Keratinocyte (primary cell): Measurements from ENCODE around the gene SORBS2. TPM values are rescaled to one million over a fixed set of nuclear protein-coding genes. Genes with fewer than 3 reads are reported as not detected.

ENCODE experiments used
- DNase-seq: peaks from one replicate; pipeline ENCODE4 v3.0.0-alpha.2; 2011; ENCODE audit warnings: low read depth, missing footprints, low spot score
- FAIRE-seq: peaks from 2 replicates; lab custom pipeline; 2011; peaks lifted over from hg19 to GRCh38; lab: Jason Lieb, UNC
- H2AFZ ChIP-seq: 2 replicates; pipeline ENCODE4 v1.6.0; 2012; ENCODE audit warnings: low read length, control low read depth, inconsistent platforms; ENCODE audit not compliant: control insufficient read depth
- H3K27ac ChIP-seq: 2 replicates; pipeline ENCODE4 v1.5.1; 2011; ENCODE audit warnings: low read length; ENCODE audit not compliant: control insufficient read depth, insufficient read depth
- H3K27me3 ChIP-seq: 3 replicates; pipeline ENCODE4 v1.6.0; 2011; ENCODE audit warnings: low read length; ENCODE audit not compliant: control insufficient read depth, insufficient read depth; ENCODE audit errors: extremely low read depth
- H3K36me3 ChIP-seq, 2 experiments: 2 replicates in 1 of 2; 3 replicates in 1 of 2; pipeline ENCODE4 v1.5.1; 2011; ENCODE audit warnings: low read length in 2 of 2, mild to moderate bottlenecking in 1 of 2; ENCODE audit not compliant: control insufficient read depth in 2 of 2, insufficient read depth in 2 of 2; ENCODE audit errors: extremely low read depth in 1 of 2
- H3K4me1 ChIP-seq: 3 replicates; pipeline ENCODE4 v1.5.1; 2011; ENCODE audit warnings: low read length; ENCODE audit not compliant: control insufficient read depth, insufficient read depth; ENCODE audit errors: extremely low read depth
- H3K4me2 ChIP-seq: 3 replicates; pipeline ENCODE4 v1.6.0; 2011; ENCODE audit warnings: low read depth, low read length; ENCODE audit not compliant: control insufficient read depth, insufficient read depth; ENCODE audit errors: extremely low read depth
- H3K4me3 ChIP-seq, 3 experiments: fragments of 200-600 bp in 1 of 3; sonication (generic) in 1 of 3; 2 replicates in 2 of 3; 3 replicates in 1 of 3; pipeline ENCODE4 v1.5.1; 2011 to 2016; ENCODE audit warnings: low read length in 3 of 3, mild to moderate bottlenecking in 3 of 3, control low read depth in 2 of 3, inconsistent platforms in 1 of 3, low read depth in 1 of 3, mixed read lengths in 1 of 3, mixed run types in 1 of 3, moderate library complexity in 1 of 3; ENCODE audit not compliant: control insufficient read depth in 2 of 3, insufficient read depth in 2 of 3; ENCODE audit errors: extremely low read depth in 1 of 3
- H3K79me2 ChIP-seq: 2 replicates; pipeline ENCODE4 v1.6.0; 2012; ENCODE audit warnings: low read length; ENCODE audit not compliant: control insufficient read depth, insufficient read depth
- H3K9ac ChIP-seq: 3 replicates; pipeline ENCODE4 v1.6.0; 2011; ENCODE audit warnings: low read length; ENCODE audit not compliant: control insufficient read depth, insufficient read depth; ENCODE audit errors: extremely low read depth
- H3K9me1 ChIP-seq: 3 replicates; pipeline ENCODE4 v1.6.0; 2011; ENCODE audit warnings: low read length; ENCODE audit not compliant: control insufficient read depth, insufficient read depth; ENCODE audit errors: extremely low read depth
- H3K9me3 ChIP-seq: 2 replicates; pipeline ENCODE4 v1.5.1; 2012; ENCODE audit warnings: low read depth, low read length; ENCODE audit not compliant: control insufficient read depth
- H4K20me1 ChIP-seq: 3 replicates; pipeline ENCODE4 v1.6.0; 2011; ENCODE audit warnings: low read length; ENCODE audit not compliant: control insufficient read depth, insufficient read depth; ENCODE audit errors: extremely low read depth
- CTCF ChIP-seq, 3 experiments: IDR thresholded peaks in 1 of 3; conservative IDR thresholded peaks in 1 of 3; optimal IDR thresholded peaks in 1 of 3; 2 replicates in 2 of 3; 3 replicates in 1 of 3; pipeline versions ENCODE3 to v1.5.1; 2011; ENCODE audit warnings: low read length in 3 of 3, mild to moderate bottlenecking in 3 of 3, moderate library complexity in 2 of 3, control low read depth in 1 of 3, inconsistent platforms in 1 of 3; ENCODE audit not compliant: insufficient read depth in 2 of 3; ENCODE audit errors: extremely low read depth in 1 of 3
- EZH2 ChIP-seq: IDR thresholded peaks from one replicate; pipeline ENCODE4 v1.6.1; 2012; ENCODE audit warnings: inconsistent platforms, mild to moderate bottlenecking, low read length, moderate library complexity
- dilution Hi-C: fragments of 300-500 bp; cut with MboI; formaldehyde crosslinking; loops from one replicate; pipeline ENCODE4 v1.7.0; 2020; ENCODE audit warnings: low sequenced_read_pairs; ENCODE audit not compliant: extremely low pct_ligation_motif_present
- polyA plus RNA-seq, 5 experiments: library from polyadenylated mRNA; depleted of rRNA in 3 of 5; stranded (reverse) in 3 of 5; stranded (forward) in 1 of 5; unstranded in 1 of 5; fragments of >200 nt; gene quantifications; 1 replicate in 1 of 5; 2 replicates in 3 of 5; 3 replicates in 1 of 5; pipeline versions ENCODE4 v1.2.1 to v1.2.3, GENCODE V29; 2011 to 2012; ENCODE audit warnings: missing spikeins in 2 of 5, low read depth in 1 of 5, low replicate concordance in 1 of 5

The SORBS2 gene
- polyA plus RNA-seq, 1 donor (not counting 4 experiments of a cell fraction or from before 2014, with no cell fraction given), result 0.14 TPM

GRCh38 chr4:185755451-185755850 lies 56.5 kb downstream of the SORBS2 start:
- H3K4me2 ChIP-seq, result no peak overlapping the region
- no peaks in the 10 kb centered on the region for H3K79me2 ChIP-seq
- no peaks in the 10 kb centered on the region for H4K20me1 ChIP-seq
- no peaks in the 10 kb centered on the region for H3K9me1 ChIP-seq
- H3K36me3 ChIP-seq, result no peaks in the 10 kb centered on the region
- no peaks in the 10 kb centered on the region for H3K9me3 ChIP-seq
- DNase-seq (no peak), FAIRE-seq (no peak)
- H2AFZ ChIP-seq, result no peak overlapping the region
- TF ChIP-seq EZH2, result no peak
- no peak for TF ChIP-seq CTCF (optimal IDR thresholded peaks at IDR 0.05 in 1 of 3, IDR thresholded peaks at IDR 0.05 in 1 of 3, conservative IDR thresholded peaks at IDR 0.05 in 1 of 3; ENCODE audit: extremely low read depth in 1 of 3, insufficient read depth in 2 of 3, low read length in 3 of 3)
- dilution Hi-C loops, result no loop called here
- no peak overlapping the region for H3K4me3 ChIP-seq
- no peak overlapping the region for H3K9ac ChIP-seq
- no peaks in the 10 kb centered on the region for H3K27me3 ChIP-seq
- no peaks in the 10 kb centered on the region for H3K4me1 ChIP-seq
- H3K27ac ChIP-seq, result no peak overlapping the region

- Histone ChIP-seq H4K20me1 (no peaks in the 10 kb centered on the region), H2AFZ (no peak overlapping the region), H3K9ac (no peak overlapping the region), H3K9me1 (no peaks in the 10 kb centered on the region), H3K27ac (no peak overlapping the region), H3K27me3 (no peaks in the 10 kb centered on the region), H3K4me2 (no peak overlapping the region), H3K9me3 (no peaks in the 10 kb centered on the region), H3K4me3 (no peak overlapping the region), H3K36me3 (no peaks in the 10 kb centered on the region), H3K4me1 (no peaks in the 10 kb centered on the region), H3K79me2 (no peaks in the 10 kb centered on the region)
- no peak for FAIRE-seq
- dilution Hi-C loops, result no loop called here
- TF ChIP-seq EZH2 (no peak), CTCF (optimal IDR thresholded peaks at IDR 0.05 in 1 of 3, IDR thresholded peaks at IDR 0.05 in 1 of 3, conservative IDR thresholded peaks at IDR 0.05 in 1 of 3; ENCODE audit: extremely low read depth in 1 of 3, insufficient read depth in 2 of 3, low read length in 3 of 3) (no peak)
- no peak for DNase-seq
Observed at GRCh38 chr4:185754961-185755360, 57.0 kb downstream of the SORBS2 start.
